Heart left ventricle (tissue), 16 donors: ENCODE data around the gene PODXL2. TPM values are rescaled to one million over a fixed set of nuclear protein-coding genes. Genes with fewer than 3 reads are reported as not detected.

Source experiments
- ATAC-seq, 4 donors: fragments of 200-7000 bp; cut with Tn5 transposase; one replicate each; pipeline ENCODE4 v1.9.1; 2020 to 2022; ENCODE audit warnings: moderate library complexity in 4 of 4, mild to moderate bottlenecking in 3 of 4, moderate number of reproducible peaks in 1 of 4
- DNase-seq, 5 donors: peaks; one replicate each; pipeline ENCODE4 v3.0.0-alpha.2; 2020
- H3K27ac ChIP-seq, 12 donors: fragments of 200-600 bp; sonication (generic) in 4 of 12; one replicate each; pipeline versions ENCODE4 v1.5.0 to v1.8.0; 2016 to 2022; ENCODE audit warnings: mild to moderate bottlenecking in 2 of 12
- H3K27me3 ChIP-seq, 9 donors: fragments of 200-600 bp; sonication (generic) in 2 of 9; one replicate each; pipeline versions ENCODE4 v1.5.1 to v1.8.0; 2016 to 2022; ENCODE audit warnings: mild to moderate bottlenecking in 3 of 9
- H3K36me3 ChIP-seq, 9 donors: fragments of 200-600 bp; sonication (generic) in 2 of 9; one replicate each; pipeline versions ENCODE4 v1.5.0 to v1.8.0; 2018 to 2022; ENCODE audit warnings: mild to moderate bottlenecking in 2 of 9
- H3K4me1 ChIP-seq, 12 donors: fragments of 200-600 bp; sonication (generic) in 4 of 12; one replicate each; pipeline versions ENCODE4 v1.5.0 to v1.8.0; 2016 to 2022; ENCODE audit warnings: mild to moderate bottlenecking in 3 of 12
- H3K4me3 ChIP-seq, 12 donors: fragments of 200-600 bp; sonication (generic) in 4 of 12; one replicate each; pipeline versions ENCODE4 v1.5.0 to v1.8.0; 2017 to 2022; ENCODE audit warnings: mild to moderate bottlenecking in 9 of 12, moderate library complexity in 4 of 12
- H3K9me3 ChIP-seq, 12 donors: fragments of 200-600 bp; sonication (generic) in 4 of 12; one replicate each; pipeline versions ENCODE4 v1.5.0 to v1.8.0; 2016 to 2022; ENCODE audit warnings: mild to moderate bottlenecking in 1 of 12
- POLR2A ChIP-seq, 2 donors: fragments of 450-650 bp; IDR thresholded peaks; one replicate each; pipeline ENCODE4 v1.6.1; 2017; ENCODE audit warnings: antibody characterized with exemption in 2 of 2, mild to moderate bottlenecking in 2 of 2, moderate library complexity in 2 of 2
- WGBS, 4 donors: extraction: QIAGEN DNeasy Blood & Tissue Kit in 2 of 4; methylation state at CpG; one replicate each; pipeline versions ENCODE4 v1.1.5 to v1.1.7; 2013 to 2018; 5-methylcytosine and 5-hydroxymethylcytosine counted together
- intact Hi-C, 10 donors: fragments of 100-400 bp; cut with DNase I; formaldehyde crosslinking; loops; one replicate each; pipeline versions ENCODE4 v1.11.1 to v1.14.2; 2022
- polyA plus RNA-seq, 2 donors: library from polyadenylated mRNA; stranded (reverse); fragments of 200-250 nt; gene quantifications; one replicate each; pipeline ENCODE4 v1.2.3, GENCODE V29; 2013
- total RNA-seq, 9 donors: library from RNA; depleted of rRNA in 2 of 9; stranded (reverse); fragments of >200 nt in 2 of 9; fragmentation: NEBNext Ultra II Directional in 3 of 9; extraction: Animal tissue kit (Norgen Biotek cat#: 25700) in 3 of 9; gene quantifications; one replicate each; pipeline versions ENCODE4 v1.1.0 to v1.2.4, GENCODE V29; 2016 to 2023
- TF ChIP-seq, protein P1 (sequence below), 12 donors: fragments of 200-600 bp; sonication (generic) in 4 of 12; IDR thresholded peaks; one replicate each; pipeline versions ENCODE4 v1.5.0 to v1.8.0; 2018 to 2022; ENCODE audit warnings: antibody characterized with exemption in 12 of 12, mild to moderate bottlenecking in 5 of 12
- donor health status: ischemic (EF 13 %, LVEDD 7.1; RV severe dilation, severe dysfunction).
- donor health status: healthy with polysubstance abuse.
- donor health status: DM: no; HTN: yes; CAD: no.
- donor health status: DM: no; HTN: no; CAD: no.
- donor health status: ischemic (EF 25% LVEDD 6.9; RV normal size, moderate dysfunction).
- donor health status: ischemic (EF 25% LVEDD 5.7; RV mildly dilated, moderate dysfunction).
- donor health status: healthy.
- donor health status: DM: yes; HTN: yes; CAD: no.
- donor health status: ischemic (EF 35%, LVEDD 5.7; RV mildly dilated, moderate dysfunction).
- donor health status: nonischemic (EF 11% LVEDD 7.7; RV severe dilation, severe dysfunction).
- donor health status: DM: yes; HTN: yes; CAD: no.
- donor health status: PGD.
- donor health status: ischemic (EF 29% LVEDD 5.4; RV normal size, mild dysfunction).
- donor health status: nonischemic (EF 23%, LVEDD 6.1; RV moderate dilation, normal function).

The PODXL2 gene
- total and polyA plus RNA-seq, 11 donors, result 0.72 to 4.1 (median 2.1) TPM

DNA sequence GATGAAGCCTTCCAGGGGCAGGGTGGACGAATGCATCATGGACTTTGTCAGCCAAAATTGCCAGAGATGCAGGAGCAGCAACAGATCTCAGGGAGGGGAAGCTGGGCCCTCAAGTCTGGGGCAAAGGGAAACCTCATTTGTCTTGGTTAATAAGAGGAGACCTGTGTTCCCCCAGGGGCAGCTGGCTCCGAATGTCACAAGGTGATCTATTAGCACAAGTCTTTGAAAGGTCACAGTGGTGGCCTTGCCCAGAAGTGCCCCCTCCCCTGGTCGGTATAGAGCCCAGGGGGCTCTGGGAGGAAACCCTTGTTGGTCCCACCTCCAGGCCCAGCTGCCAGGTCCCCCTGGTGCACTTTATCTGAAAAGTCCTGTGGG is 89.9 kb downstream of the PODXL2 start:
- DNase-seq, result peak in 1 of 5 donors; percentile 11
- Histone ChIP-seq H3K36me3 (peaks cover 0 to 77% (median 25%) of the 10 kb centered on the region in 9 donors), H3K9me3 (no peaks in the 10 kb centered on the region), H3K4me1 (peaks cover 12 to 81% (median 56%) of the 10 kb centered on the region in 12 donors), H3K27ac (peak overlapping the region in 10 of 12 donors; percentile 4 to 95 (median 54)), H3K4me3 (no peak overlapping the region), H3K27me3 (no peaks in the 10 kb centered on the region)
- WGBS, 4 donors, result 57 to 64% (median 62%) methylated on average over 3 of the region's 3 CpGs
- TF ChIP-seq POLR2A (IDR thresholded peaks at IDR 0.05), result no peak
- TF ChIP-seq, protein P1, sequence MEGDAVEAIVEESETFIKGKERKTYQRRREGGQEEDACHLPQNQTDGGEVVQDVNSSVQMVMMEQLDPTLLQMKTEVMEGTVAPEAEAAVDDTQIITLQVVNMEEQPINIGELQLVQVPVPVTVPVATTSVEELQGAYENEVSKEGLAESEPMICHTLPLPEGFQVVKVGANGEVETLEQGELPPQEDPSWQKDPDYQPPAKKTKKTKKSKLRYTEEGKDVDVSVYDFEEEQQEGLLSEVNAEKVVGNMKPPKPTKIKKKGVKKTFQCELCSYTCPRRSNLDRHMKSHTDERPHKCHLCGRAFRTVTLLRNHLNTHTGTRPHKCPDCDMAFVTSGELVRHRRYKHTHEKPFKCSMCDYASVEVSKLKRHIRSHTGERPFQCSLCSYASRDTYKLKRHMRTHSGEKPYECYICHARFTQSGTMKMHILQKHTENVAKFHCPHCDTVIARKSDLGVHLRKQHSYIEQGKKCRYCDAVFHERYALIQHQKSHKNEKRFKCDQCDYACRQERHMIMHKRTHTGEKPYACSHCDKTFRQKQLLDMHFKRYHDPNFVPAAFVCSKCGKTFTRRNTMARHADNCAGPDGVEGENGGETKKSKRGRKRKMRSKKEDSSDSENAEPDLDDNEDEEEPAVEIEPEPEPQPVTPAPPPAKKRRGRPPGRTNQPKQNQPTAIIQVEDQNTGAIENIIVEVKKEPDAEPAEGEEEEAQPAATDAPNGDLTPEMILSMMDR (IDR thresholded peaks at IDR 0.05), result no peak
- no peak for ATAC-seq
- intact Hi-C loops, result no loop called here

DNA sequence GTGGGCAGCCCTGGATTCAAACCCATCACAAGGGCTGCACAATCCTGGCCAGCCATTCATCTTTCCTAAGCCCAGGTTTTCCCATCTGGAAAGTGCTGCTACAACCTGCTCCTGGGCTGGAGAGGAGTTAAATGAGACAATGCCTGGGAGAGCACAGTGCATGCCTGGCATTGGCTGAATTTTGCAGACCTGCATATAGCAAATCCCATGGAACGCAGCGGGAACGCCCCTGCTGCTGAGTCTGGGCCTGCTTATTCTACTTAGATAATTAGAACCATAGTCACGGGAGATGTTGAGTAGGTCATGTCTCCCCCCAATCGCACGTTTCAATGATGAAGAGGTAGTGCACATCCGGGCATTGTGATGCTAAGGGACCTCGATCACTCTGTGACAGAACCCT is 90.4 kb downstream of the PODXL2 start:
- Histone ChIP-seq H3K4me3 (no peak overlapping the region), H3K4me1 (peaks cover 12 to 79% (median 53%) of the 10 kb centered on the region in 12 donors), H3K9me3 (no peaks in the 10 kb centered on the region), H3K27me3 (no peaks in the 10 kb centered on the region), H3K36me3 (peaks cover 0 to 82% (median 25%) of the 10 kb centered on the region in 9 donors), H3K27ac (peak overlapping the region in 9 of 12 donors; percentile 4 to 95 (median 55))
- intact Hi-C loops, result no loop called here
- DNase-seq, result peak in 1 of 5 donors; percentile 16
- 87 to 99% (median 90%) methylated on average over 8 of the region's 8 CpGs for WGBS, 4 donors
- ATAC-seq, result no peak
- TF ChIP-seq, protein P1 (IDR thresholded peaks at IDR 0.05), result no peak
- TF ChIP-seq POLR2A (IDR thresholded peaks at IDR 0.05), result no peak

DNA sequence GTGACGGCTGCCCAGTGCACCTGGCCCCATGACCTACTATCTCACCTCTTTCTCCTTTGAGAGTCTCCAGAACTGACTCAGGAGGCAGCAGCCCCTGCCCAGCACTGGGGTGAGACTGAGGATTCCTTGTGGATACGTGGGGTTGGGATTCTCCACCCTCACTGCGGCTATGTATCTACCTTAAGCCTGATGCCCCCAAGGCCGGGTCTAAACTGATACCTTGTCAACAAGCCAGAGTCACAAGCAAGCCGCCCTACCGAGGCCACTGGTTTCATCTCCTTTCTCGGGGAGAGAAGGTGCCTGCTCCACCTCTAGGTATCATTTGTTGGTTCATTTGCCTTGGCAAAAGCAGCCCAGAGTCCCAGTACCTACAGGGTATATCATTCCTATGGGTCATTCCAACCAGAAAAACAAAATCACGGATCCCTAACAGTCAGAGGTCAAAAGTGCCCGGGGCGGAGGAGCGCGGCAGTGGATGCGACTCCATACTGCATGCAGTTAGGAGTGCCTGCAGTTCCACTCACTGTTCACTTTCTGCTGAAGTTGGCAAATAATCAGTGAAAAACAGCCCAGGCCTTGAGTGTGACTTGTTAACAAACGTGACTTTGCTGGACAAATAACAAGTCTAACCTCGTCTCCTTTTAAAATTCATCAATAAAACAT is 91.3 kb downstream of the PODXL2 start:
- WGBS, 4 donors, result 89 to 96% (median 93%) methylated on average over 15 of the region's 15 CpGs
- TF ChIP-seq POLR2A (IDR thresholded peaks at IDR 0.05), result no peak
- TF ChIP-seq, protein P1 (IDR thresholded peaks at IDR 0.05), result no peak
- no peak overlapping the region for H3K4me3 ChIP-seq
- H3K36me3 ChIP-seq, result peaks cover 0 to 82% (median 25%) of the 10 kb centered on the region in 9 donors
- ATAC-seq, result no peak
- intact Hi-C loops, result no loop called here
- H3K9me3 ChIP-seq, result no peaks in the 10 kb centered on the region
- H3K27me3 ChIP-seq, result no peaks in the 10 kb centered on the region
- H3K27ac ChIP-seq, result peak overlapping the region in 5 of 12 donors; percentile 4 to 83 (median 35)
- peaks cover 12 to 70% (median 45%) of the 10 kb centered on the region in 12 donors for H3K4me1 ChIP-seq
- DNase-seq, result peak in 1 of 5 donors; percentile 11

DNA sequence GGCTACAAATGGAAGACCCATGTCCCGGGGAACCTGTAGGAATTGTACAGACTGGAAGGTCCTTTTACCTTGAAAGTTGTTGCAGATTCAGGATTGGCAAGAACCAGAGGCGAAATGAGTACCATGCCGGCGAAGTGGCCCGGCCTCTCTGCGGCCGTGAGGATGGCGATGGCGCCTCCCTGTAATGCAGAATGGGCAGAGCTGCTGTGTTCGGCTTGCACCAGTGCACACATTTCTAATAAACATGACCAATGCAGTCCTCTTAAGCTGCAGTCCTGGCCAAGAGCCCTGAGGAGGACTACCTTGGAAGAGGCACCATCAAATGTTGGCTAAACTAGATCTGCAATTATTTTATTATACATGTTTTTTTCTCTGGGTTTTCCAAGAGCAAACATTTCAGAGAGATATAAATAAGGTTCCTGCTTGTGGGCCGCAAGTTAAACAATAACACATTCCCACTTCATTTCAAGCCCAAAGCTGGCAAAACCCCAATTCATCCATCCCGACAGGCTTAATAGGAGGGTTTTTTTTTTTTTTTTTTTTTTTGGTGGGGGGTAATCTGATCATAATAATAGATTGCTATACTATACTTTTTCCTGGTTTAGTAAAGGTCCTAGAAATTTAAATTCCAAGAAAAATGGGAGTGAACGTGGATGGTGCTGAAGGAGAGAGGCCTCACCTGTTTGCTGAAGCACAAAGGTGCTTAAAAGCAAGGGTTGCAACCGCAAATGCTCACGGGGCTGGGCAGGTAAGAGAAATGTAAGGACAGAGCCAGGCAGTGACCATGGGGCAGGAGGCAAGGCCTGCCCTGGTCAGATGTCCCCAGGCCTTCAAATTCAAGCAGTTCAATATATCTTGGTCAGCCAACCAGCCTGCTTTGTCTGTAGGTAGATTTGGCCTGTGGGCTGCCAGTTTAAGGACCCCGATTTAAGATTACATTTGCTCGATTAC is 92.3 kb downstream of the PODXL2 start:
- peaks cover 0 to 72% (median 25%) of the 10 kb centered on the region in 9 donors for H3K36me3 ChIP-seq
- peak overlapping the region in 10 of 12 donors; percentile 10 to 83 (median 58) for H3K27ac ChIP-seq
- ATAC-seq (no peak), DNase-seq (peak in 1 of 5 donors; percentile 8)
- H3K9me3 ChIP-seq, result no peaks in the 10 kb centered on the region
- H3K27me3 ChIP-seq, result no peaks in the 10 kb centered on the region
- 89 to 94% (median 93%) methylated on average over 17 of the region's 17 CpGs for WGBS, 4 donors
- no peak overlapping the region for H3K4me3 ChIP-seq
- H3K4me1 ChIP-seq, result peaks cover 7 to 61% (median 39%) of the 10 kb centered on the region in 12 donors
- intact Hi-C loops, result no loop called here
- TF ChIP-seq, protein P1 (IDR thresholded peaks at IDR 0.05), result no peak
- no peak for TF ChIP-seq POLR2A (IDR thresholded peaks at IDR 0.05)
